Gastroesophageal sphincter (tissue), 4 donors: ENCODE data around the gene LRRC41. TPM values are rescaled to one million over a fixed set of nuclear protein-coding genes. Genes with fewer than 3 reads are reported as not detected.
A peak's percentile ranks its signal among the peaks of the same experiment; 100 is the strongest.

Experiments used
- ATAC-seq: fragments of 150-250 bp; one replicate; pipeline ENCODE4 v1.9.1; 2016; ENCODE audit warnings: mild to moderate bottlenecking, moderate library complexity
- H3K27ac ChIP-seq, 4 donors: fragments of 200-600 bp; sonication (generic) in 3 of 4; 1 replicate in 3 of 4; 2 replicates in 1 of 4; pipeline ENCODE4 v1.5.1; 2016 to 2019
- H3K27me3 ChIP-seq: fragments of 200-600 bp; sonication (generic); one replicate; pipeline ENCODE4 v1.5.1; 2019
- H3K36me3 ChIP-seq, 2 donors: fragments of 200-600 bp; sonication (generic); one replicate each; pipeline ENCODE4 v1.5.1; 2019; ENCODE audit warnings: control low read depth in 1 of 2
- H3K4me1 ChIP-seq, 3 donors: fragments of 200-600 bp; sonication (generic); 1 replicate in 2 of 3; 2 replicates in 1 of 3; pipeline ENCODE4 v1.5.1; 2016 to 2019; ENCODE audit warnings: control low read depth in 2 of 3
- H3K4me3 ChIP-seq, 2 donors: fragments of 200-600 bp; sonication (generic); one replicate each; pipeline ENCODE4 v1.5.1; 2019; ENCODE audit warnings: mild to moderate bottlenecking in 1 of 2, moderate library complexity in 1 of 2
- H3K9me3 ChIP-seq, 3 donors: fragments of 200-600 bp; sonication (generic); one replicate each; pipeline ENCODE4 v1.5.1; 2017 to 2019; ENCODE audit warnings: control low read depth in 2 of 3
- CTCF ChIP-seq, 4 experiments: fragments of 200-600 bp in 2 of 4; fragments of 450-650 bp in 2 of 4; sonication (generic) in 1 of 4; IDR thresholded peaks; one replicate each; pipeline ENCODE4 v1.5.1; 2017 to 2019; ENCODE audit warnings: antibody characterized with exemption in 4 of 4, mild to moderate bottlenecking in 2 of 4, moderate library complexity in 2 of 4
- EP300 ChIP-seq: sonication (generic); formaldehyde crosslinking; IDR thresholded peaks from one replicate; pipeline ENCODE4 v1.6.1; 2017; ENCODE audit warnings: antibody characterized with exemption, mild to moderate bottlenecking
- POLR2A ChIP-seq, 2 donors: fragments of 450-650 bp; IDR thresholded peaks; one replicate each; pipeline ENCODE4 v1.6.1; 2017; ENCODE audit warnings: antibody characterized with exemption in 2 of 2, mild to moderate bottlenecking in 2 of 2, moderate library complexity in 1 of 2
- POLR2AphosphoS5 ChIP-seq: sonication (generic); formaldehyde crosslinking; IDR thresholded peaks from one replicate; pipeline ENCODE4 v1.6.1; 2017; ENCODE audit warnings: antibody characterized with exemption
- WGBS, 2 donors: methylation state at CpG; one replicate each; pipeline ENCODE4 v1.1.5; 2018; ENCODE audit warnings: low coverage in 1 of 2; 5-methylcytosine and 5-hydroxymethylcytosine counted together
- total RNA-seq, 4 donors: library from RNA; depleted of rRNA; stranded (reverse); fragments of >200 nt; gene quantifications; one replicate each; pipeline ENCODE4 v1.1.0, GENCODE V29; 2016

The LRRC41 gene
- total RNA-seq, 4 donors from 2014 or later, result 55.6 to 77.9 (median 66.7) TPM

GRCh38 chr1:46343705-46344104 lies 40.3 kb upstream of the LRRC41 start:
- Histone ChIP-seq H3K4me1 (peaks cover 0 to 32% (median 9%) of the 10 kb centered on the region in 3 donors), H3K27ac (peak overlapping the region in 1 of 4 donors; percentile 98), H3K36me3 (peaks cover 0 to 60% of the 10 kb centered on the region in 2 donors), H3K27me3 (no peaks in the 10 kb centered on the region), H3K4me3 (no peak overlapping the region), H3K9me3 (no peaks in the 10 kb centered on the region)
- WGBS, 2 donors, result 80 to 84% methylated on average over 1 to 3 of the region's 4 CpGs
- ATAC-seq, result no peak
- TF ChIP-seq CTCF (IDR thresholded peaks at IDR 0.05) (no peak), POLR2AphosphoS5 (no peak), EP300 (no peak), POLR2A (IDR thresholded peaks at IDR 0.05) (no peak)

- no CpG with 5 or more reads among the region's 4 CpGs for WGBS, 2 donors
- no peak for ATAC-seq
- TF ChIP-seq EP300, result no peak
- TF ChIP-seq CTCF (IDR thresholded peaks at IDR 0.05), result no peak
- no peak for TF ChIP-seq POLR2AphosphoS5
- no peak for TF ChIP-seq POLR2A (IDR thresholded peaks at IDR 0.05)
- peaks cover 0 to 60% of the 10 kb centered on the region in 2 donors for H3K36me3 ChIP-seq
- no peaks in the 10 kb centered on the region for H3K9me3 ChIP-seq
- H3K4me3 ChIP-seq, result no peak overlapping the region
- peaks cover 0 to 31% (median 9%) of the 10 kb centered on the region in 3 donors for H3K4me1 ChIP-seq
- H3K27ac ChIP-seq, result peak overlapping the region in 1 of 4 donors; percentile 98
- H3K27me3 ChIP-seq, result no peaks in the 10 kb centered on the region
Measured at GRCh38 chr1:46343351-46343695, 39.9 kb upstream of the LRRC41 start.

GRCh38 chr1:46342677-46343350 lies 39.4 kb upstream of the LRRC41 start:
- Histone ChIP-seq H3K27ac (peak overlapping the region in 2 of 4 donors; percentile 97 to 98), H3K27me3 (no peaks in the 10 kb centered on the region), H3K9me3 (no peaks in the 10 kb centered on the region), H3K4me3 (no peak overlapping the region), H3K36me3 (peaks cover 0 to 58% of the 10 kb centered on the region in 2 donors), H3K4me1 (peaks cover 0 to 26% (median 9%) of the 10 kb centered on the region in 3 donors)
- TF ChIP-seq EP300 (no peak), POLR2AphosphoS5 (no peak), CTCF (IDR thresholded peaks at IDR 0.05) (no peak), POLR2A (IDR thresholded peaks at IDR 0.05) (no peak)
- 81 to 89% methylated on average over 5 to 8 of the region's 8 CpGs for WGBS, 2 donors
- no peak for ATAC-seq

- Histone ChIP-seq H3K4me3 (no peak overlapping the region), H3K36me3 (peaks cover 0 to 52% of the 10 kb centered on the region in 2 donors), H3K27ac (peak overlapping the region in 3 of 4 donors; percentile 97 to 98 (median 98)), H3K4me1 (peaks cover 0 to 22% (median 9%) of the 10 kb centered on the region in 3 donors), H3K9me3 (no peaks in the 10 kb centered on the region), H3K27me3 (no peaks in the 10 kb centered on the region)
- 83 to 90% methylated on average over 2 to 3 of the region's 6 CpGs for WGBS, 2 donors
- no peak for TF ChIP-seq POLR2A (IDR thresholded peaks at IDR 0.05)
- ATAC-seq, result no peak
Measured at GRCh38 chr1:46342084-46342656, 38.8 kb upstream of the LRRC41 start.

GRCh38 chr1:46341222-46342083 lies 38.0 kb upstream of the LRRC41 start:
- H3K4me1 ChIP-seq, result peaks cover 0 to 22% (median 9%) of the 10 kb centered on the region in 3 donors
- peaks cover 0 to 45% of the 10 kb centered on the region in 2 donors for H3K36me3 ChIP-seq
- no peak for TF ChIP-seq CTCF (IDR thresholded peaks at IDR 0.05)
- 32 to 57% methylated on average over 19 to 22 of the region's 31 CpGs for WGBS, 2 donors
- peak overlapping the region; percentile 89 to 98 (median 98) for H3K27ac ChIP-seq
- ATAC-seq, result no peak
- no peaks in the 10 kb centered on the region for H3K27me3 ChIP-seq
- H3K4me3 ChIP-seq, result peak overlapping the region; percentile 37 to 76
- H3K9me3 ChIP-seq, result no peaks in the 10 kb centered on the region
